ENCODE results near the gene PDE1C.

Gene PDE1C

DNA sequence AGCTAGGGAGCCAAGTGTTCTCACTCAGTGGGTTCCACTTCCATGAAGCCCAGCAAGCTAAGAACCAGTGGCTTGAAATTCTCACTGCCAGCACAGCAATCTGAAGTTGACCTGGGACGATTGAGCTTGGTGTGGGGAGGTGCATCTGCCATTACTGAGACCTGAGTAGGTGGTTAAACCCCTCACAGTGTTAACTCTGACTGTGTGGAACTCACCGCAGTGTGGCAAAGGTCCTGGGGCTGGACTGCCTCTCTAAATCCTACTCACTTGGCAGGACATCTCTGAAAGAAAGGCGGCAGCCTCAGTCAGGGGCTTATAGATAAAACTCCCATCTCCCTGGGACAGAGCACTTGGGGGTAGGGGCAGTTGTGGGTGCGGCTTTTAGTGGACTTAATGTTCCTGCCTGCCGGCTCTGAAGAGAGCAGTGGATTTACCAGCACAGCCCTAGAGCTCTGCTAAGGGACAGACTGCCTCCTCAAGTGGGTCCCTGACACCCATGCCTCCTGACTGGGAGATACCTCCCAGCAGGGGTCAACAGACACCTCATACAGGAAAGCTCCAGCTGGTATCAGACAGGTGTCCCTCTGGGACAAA, 143.1 kb downstream of the PDE1C start:
- TF ChIP-seq, protein P1, sequence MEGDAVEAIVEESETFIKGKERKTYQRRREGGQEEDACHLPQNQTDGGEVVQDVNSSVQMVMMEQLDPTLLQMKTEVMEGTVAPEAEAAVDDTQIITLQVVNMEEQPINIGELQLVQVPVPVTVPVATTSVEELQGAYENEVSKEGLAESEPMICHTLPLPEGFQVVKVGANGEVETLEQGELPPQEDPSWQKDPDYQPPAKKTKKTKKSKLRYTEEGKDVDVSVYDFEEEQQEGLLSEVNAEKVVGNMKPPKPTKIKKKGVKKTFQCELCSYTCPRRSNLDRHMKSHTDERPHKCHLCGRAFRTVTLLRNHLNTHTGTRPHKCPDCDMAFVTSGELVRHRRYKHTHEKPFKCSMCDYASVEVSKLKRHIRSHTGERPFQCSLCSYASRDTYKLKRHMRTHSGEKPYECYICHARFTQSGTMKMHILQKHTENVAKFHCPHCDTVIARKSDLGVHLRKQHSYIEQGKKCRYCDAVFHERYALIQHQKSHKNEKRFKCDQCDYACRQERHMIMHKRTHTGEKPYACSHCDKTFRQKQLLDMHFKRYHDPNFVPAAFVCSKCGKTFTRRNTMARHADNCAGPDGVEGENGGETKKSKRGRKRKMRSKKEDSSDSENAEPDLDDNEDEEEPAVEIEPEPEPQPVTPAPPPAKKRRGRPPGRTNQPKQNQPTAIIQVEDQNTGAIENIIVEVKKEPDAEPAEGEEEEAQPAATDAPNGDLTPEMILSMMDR (IDR thresholded peaks at IDR 0.05; ENCODE audit: low read depth, low read length) = no peak
- DNase-seq (ENCODE audit: extremely low read depth, low read depth) = no peak

DNA sequence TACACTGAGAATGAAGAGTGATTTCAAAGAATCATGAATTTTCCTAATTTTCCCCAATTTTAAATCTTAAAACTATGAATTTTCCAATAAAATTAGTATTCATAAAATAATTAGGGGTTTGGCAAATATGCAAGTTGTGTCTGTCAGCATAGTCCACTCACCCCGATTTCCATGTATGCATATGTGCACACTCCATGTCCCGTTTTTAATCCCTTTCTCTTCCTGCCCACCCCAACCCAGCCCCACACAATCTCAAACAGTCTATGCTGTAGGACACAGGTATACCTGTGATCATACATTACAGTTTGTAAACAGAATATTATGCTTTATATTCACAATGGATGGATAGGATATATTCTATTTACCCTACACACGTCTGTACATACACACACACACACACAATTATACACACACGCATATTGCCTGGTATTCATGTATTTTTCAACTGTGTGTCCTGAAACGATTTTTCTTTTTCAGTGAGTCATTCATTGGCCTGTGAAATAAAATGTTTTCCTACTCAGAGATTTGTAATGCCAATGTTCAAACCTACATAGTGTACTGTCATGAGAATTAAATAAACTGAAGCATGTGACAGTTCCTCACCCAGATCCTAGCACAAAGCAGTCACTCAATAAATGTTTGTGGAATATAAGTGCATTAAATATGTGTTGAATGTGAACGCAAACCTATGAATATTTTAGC, 144.3 kb downstream of the PDE1C start:
- no peak for DNase-seq (ENCODE audit: extremely low read depth, low read depth)
- TF ChIP-seq, protein P1 (IDR thresholded peaks at IDR 0.05; ENCODE audit: low read depth, low read length) = no peak

DNA sequence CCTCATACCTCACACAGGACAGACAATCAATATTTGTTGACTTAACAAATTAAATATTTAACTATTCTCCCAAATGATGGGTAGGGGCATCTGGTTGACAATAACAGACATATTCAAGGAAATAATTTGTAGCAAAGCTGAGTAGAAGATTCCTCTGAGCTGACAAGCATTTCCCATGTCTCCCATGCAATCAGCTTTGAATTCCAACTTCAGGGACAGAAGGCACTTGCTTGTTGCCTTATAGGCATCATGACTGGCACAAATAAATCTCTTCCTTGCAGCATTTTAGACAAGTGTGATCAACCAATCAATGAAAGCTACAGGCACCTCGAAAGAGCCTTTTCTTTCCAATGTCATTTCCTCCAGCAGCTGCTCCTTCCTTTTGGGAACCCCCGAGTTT, 146.0 kb downstream of the PDE1C start:
- TF ChIP-seq, protein P1 (IDR thresholded peaks at IDR 0.05; ENCODE audit: low read depth, low read length) = no peak
- no peak for DNase-seq (ENCODE audit: extremely low read depth, low read depth)

DNA sequence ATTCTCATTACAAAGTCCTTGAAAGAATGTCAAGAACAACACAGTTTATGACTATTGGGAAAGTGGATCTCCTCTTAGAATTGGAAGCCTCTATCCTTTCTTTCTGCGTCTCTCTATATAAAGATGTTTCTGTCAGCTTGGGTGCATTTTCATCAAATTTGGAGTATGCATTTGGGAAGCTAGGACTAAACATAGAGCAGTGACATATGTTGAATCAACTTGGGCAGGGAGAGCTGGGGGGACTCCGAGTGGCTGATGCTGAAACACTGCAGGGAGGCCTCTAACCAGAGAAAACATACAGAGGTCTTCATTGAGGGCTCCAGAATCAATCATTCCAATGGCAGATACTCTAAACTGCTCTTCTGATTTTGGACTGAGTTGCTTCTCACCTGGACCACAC, 147.4 kb downstream of the PDE1C start:
- no peak for DNase-seq (ENCODE audit: extremely low read depth, low read depth)
- TF ChIP-seq, protein P1 (IDR thresholded peaks at IDR 0.05; ENCODE audit: low read depth, low read length) = no peak

DNA sequence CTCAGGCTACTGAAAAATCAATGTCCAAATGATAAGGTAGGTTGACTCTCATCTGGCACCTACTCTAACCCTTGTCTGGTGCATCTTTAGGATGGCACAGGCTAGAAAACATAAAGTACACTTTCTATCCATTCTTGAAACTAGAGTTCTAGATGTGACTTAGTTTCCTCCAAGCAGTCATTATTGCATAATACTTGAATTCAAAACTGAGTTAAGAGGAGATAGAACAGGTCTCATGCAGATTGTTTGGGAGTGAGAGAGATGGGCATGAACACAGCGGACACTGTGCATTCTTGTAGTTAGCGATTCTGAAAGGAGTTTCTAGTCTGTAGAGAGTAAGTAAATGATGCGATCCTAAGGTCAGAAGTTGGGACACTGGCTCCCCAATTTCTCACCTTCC, 149.2 kb downstream of the PDE1C start:
- TF ChIP-seq, protein P1 (IDR thresholded peaks at IDR 0.05; ENCODE audit: low read depth, low read length) = no peak
- no peak for DNase-seq (ENCODE audit: extremely low read depth, low read depth)

DNA sequence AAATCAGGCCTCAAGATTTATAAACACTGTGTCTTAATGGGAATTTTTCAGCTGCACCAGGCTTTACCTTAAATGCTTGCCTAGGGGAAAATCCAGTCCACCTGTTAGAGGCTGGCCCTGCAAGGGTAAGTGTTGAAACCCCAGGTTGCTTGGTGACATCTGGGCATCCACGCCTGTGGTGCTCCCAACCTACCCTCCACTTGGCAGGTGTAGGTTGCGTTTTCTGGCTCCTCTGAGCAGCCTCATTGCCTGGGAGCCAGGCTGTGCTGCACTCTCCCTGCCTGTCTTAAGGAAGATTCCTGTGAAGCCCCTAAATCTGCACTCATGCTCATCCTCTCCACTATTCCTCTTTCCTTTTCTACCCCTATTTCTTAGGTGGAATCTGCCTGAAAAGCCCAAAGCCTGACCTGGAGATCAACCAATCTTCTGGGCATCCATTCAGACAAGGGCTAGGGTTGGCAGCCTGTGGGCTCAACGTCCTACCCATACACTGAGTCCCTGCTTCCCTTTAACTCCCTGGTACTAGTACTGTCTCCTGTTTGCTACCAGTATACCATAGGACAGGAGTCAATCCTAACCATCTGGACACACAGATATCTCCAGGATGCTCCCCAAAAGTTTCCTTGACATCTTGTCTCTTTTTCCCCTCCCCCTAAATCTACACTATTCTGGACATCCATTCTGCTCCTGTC, 150.4 kb downstream of the PDE1C start:
- no peak for DNase-seq (ENCODE audit: extremely low read depth, low read depth)
- TF ChIP-seq, protein P1 (IDR thresholded peaks at IDR 0.05; ENCODE audit: low read depth, low read length) = no peak

Data from AG09319 (cell line).